H1 (cell line): ENCODE data around the gene ANKRD2. TPM values are rescaled to one million over a fixed set of nuclear protein-coding genes. Genes with fewer than 3 reads are reported as not detected.

Experiments
- CHD1 ChIP-seq: IDR thresholded peaks from 2 replicates; pipeline ENCODE4 v1.6.1; 2012; ENCODE audit warnings: low read depth, low read length, improper control_type of control experiment
- CHD7 ChIP-seq: fragments of 300-600 bp; sonication (generic); IDR thresholded peaks from 2 replicates; pipeline ENCODE4 v1.7.1; 2012; ENCODE audit warnings: low read length, moderate library complexity, mild to moderate bottlenecking, inconsistent platforms; ENCODE audit not compliant: insufficient replicate concordance
- CREB1 ChIP-seq: IDR thresholded peaks from 2 replicates; pipeline ENCODE4 v1.6.1; 2012; ENCODE audit warnings: inconsistent platforms
- EP300 ChIP-seq, 2 experiments: IDR thresholded peaks; 1 replicate in 1 of 2; 2 replicates in 1 of 2; pipeline ENCODE4 v1.6.1; 2011 to 2012; ENCODE audit warnings: low read depth in 2 of 2, low read length in 2 of 2, mild to moderate bottlenecking in 2 of 2, borderline replicate concordance in 1 of 2, inconsistent platforms in 1 of 2, moderate library complexity in 1 of 2
- GABPA ChIP-seq: IDR thresholded peaks from 2 replicates; pipeline ENCODE4 v1.6.1; 2011; ENCODE audit warnings: mild to moderate bottlenecking, low read length, moderate library complexity, borderline replicate concordance; ENCODE audit not compliant: insufficient read depth
- MAX ChIP-seq: IDR thresholded peaks from 2 replicates; pipeline ENCODE4 v1.6.1; 2012; ENCODE audit warnings: inconsistent platforms
- POLR2AphosphoS5 ChIP-seq: IDR thresholded peaks from 2 replicates; pipeline ENCODE4 v1.6.1; 2011; ENCODE audit warnings: low read depth, low read length
- SIRT6 ChIP-seq: IDR thresholded peaks from one replicate; pipeline ENCODE4 v1.7.1; 2012; ENCODE audit warnings: low read length, inconsistent platforms
- SIX5 ChIP-seq: IDR thresholded peaks from 2 replicates; pipeline ENCODE4 v1.6.1; 2011; ENCODE audit warnings: mild to moderate bottlenecking, low read depth, low read length
- TEAD4 ChIP-seq: IDR thresholded peaks from 2 replicates; pipeline ENCODE4 v1.6.1; 2012; ENCODE audit warnings: low read depth, low read length, inconsistent platforms, mixed read lengths
- polyA plus RNA-seq, 7 experiments: library from polyadenylated mRNA; depleted of rRNA in 3 of 7; stranded (reverse) in 5 of 7; unstranded in 2 of 7; fragments of >200 nt in 5 of 7; fragments of 200-250 nt in 2 of 7; gene quantifications; 1 replicate in 5 of 7; 2 replicates in 1 of 7; 4 replicates in 1 of 7; pipeline versions ENCODE4 v1.2.1 to v1.2.3, GENCODE V29; 2011 to 2013; ENCODE audit warnings: missing spikeins in 2 of 7, mixed read lengths in 2 of 7
- total RNA-seq: library from RNA; stranded (reverse); fragmentation: NEBNext Ultra II Directional; extraction: Animal tissue kit (Norgen Biotek cat#: 25700); gene quantifications from 2 replicates; pipeline ENCODE4 v1.2.1, GENCODE V29; 2021

ANKRD2 gene
- total and polyA plus RNA-seq, 2 of the 8 experiments (the other 6 are each of a cell fraction or from before 2014, with no cell fraction given) = not detected

GRCh38 chr10:97580421-97581367 is 8.1 kb downstream of the ANKRD2 start (continued):
- no peak for TF ChIP-seq EP300 (IDR thresholded peaks at IDR 0.05; ENCODE audit: borderline replicate concordance in 1 of 2, low read depth in 2 of 2, low read length in 2 of 2)
- TF ChIP-seq CREB1 = no peak
- no peak for TF ChIP-seq SIRT6
- TF ChIP-seq GABPA = no peak
- no peak for TF ChIP-seq CHD1
- TF ChIP-seq CHD7 = no peak
- no peak for TF ChIP-seq TEAD4
- no peak for TF ChIP-seq POLR2AphosphoS5
- TF ChIP-seq SIX5 = no peak
- no peak for TF ChIP-seq MAX
